Mammary epithelial cell (primary cell): ENCODE measurements around the gene TEX101.

Experiments used
- CTCF ChIP-seq, 2 donors: IDR thresholded peaks in 1 of 2; conservative IDR thresholded peaks in 1 of 2; 2 replicates each; pipeline ENCODE4 v1.5.1; 2011 to 2012; ENCODE audit warnings: inconsistent platforms in 2 of 2, low read length in 2 of 2, mild to moderate bottlenecking in 2 of 2, control low read depth in 1 of 2, low read depth in 1 of 2; ENCODE audit not compliant: insufficient read depth in 1 of 2; ENCODE audit errors: extremely low read depth in 1 of 2
- EZH2 ChIP-seq: IDR thresholded peaks from 2 replicates; pipeline ENCODE4 v1.6.1; 2012; ENCODE audit warnings: low read length, inconsistent platforms, borderline replicate concordance

- TF ChIP-seq CTCF (conservative IDR thresholded peaks at IDR 0.05 in 1 of 2, IDR thresholded peaks at IDR 0.05 in 1 of 2; ENCODE audit: extremely low read depth in 1 of 2, insufficient read depth in 1 of 2, low read depth in 1 of 2, low read length in 2 of 2) (no peak), EZH2 (no peak)
These were observed 37.9 kb downstream of the TEX101 start for GRCh38 chr19:43452582-43452981.
